Adrenal gland (tissue), 5 donors: ENCODE measurements around the gene SPPL3.

ENCODE experiments used
- CTCF ChIP-seq, 6 experiments: fragments of 450-650 bp in 4 of 6; fragments of 200-600 bp in 2 of 6; sonication (generic) in 1 of 6; IDR thresholded peaks; 1 replicate in 5 of 6; 2 replicates in 1 of 6; pipeline versions ENCODE4 v1.5.1 to v1.8.0; 2016 to 2021; ENCODE audit warnings: antibody characterized with exemption in 6 of 6, mild to moderate bottlenecking in 2 of 6, moderate library complexity in 1 of 6
- POLR2A ChIP-seq, 2 donors: fragments of 450-650 bp; IDR thresholded peaks; one replicate each; pipeline ENCODE4 v1.6.1; 2017; ENCODE audit warnings: antibody characterized with exemption in 2 of 2, mild to moderate bottlenecking in 2 of 2, moderate library complexity in 1 of 2
- donor health status: DM: no; HTN: no; CAD: no.

- no peak for TF ChIP-seq CTCF (IDR thresholded peaks at IDR 0.05)
- no peak for TF ChIP-seq POLR2A (IDR thresholded peaks at IDR 0.05)
Measured at GRCh38 chr12:120865098-120865497, 39.1 kb downstream of the SPPL3 start.
